IMR-90 (cell line): ENCODE measurements around the gene NCOA7. TPM values are rescaled to one million over a fixed set of nuclear protein-coding genes. Genes with fewer than 3 reads are reported as not detected.

ENCODE experiments used
- ATAC-seq: fragments of 200-7000 bp; cut with Tn5 transposase; 2 replicates; pipeline ENCODE4 v1.9.1; 2020; ENCODE audit warnings: low read depth, mild to moderate bottlenecking, moderate library complexity
- BruUV-seq: library from RNA; stranded (reverse); fragments of 400-500 nt; replicated peaks from 2 replicates; lab custom pipeline; 2021; lab: Mats Ljungman, UMichigan
- CTCF ChIA-PET: fragments of 300-600 bp; formaldehyde crosslinking; extraction: SDS; loops from one replicate; lab custom pipeline; 2021; ENCODE audit warnings: antibody characterized with exemption; lab: Yijun Ruan, JAX
- POLR2A ChIA-PET: fragments of 300-600 bp; sonication (Branson Sonifier 250); formaldehyde crosslinking; loops from one replicate; lab custom pipeline; 2022; ENCODE audit warnings: antibody characterized with exemption; ENCODE audit not compliant: unreplicated experiment; lab: Charles Lee
- DNase-seq: peaks from one replicate; pipeline ENCODE4 v3.0.0; 2013
- H2AFZ ChIP-seq: replicated peaks from 2 replicates; pipeline ENCODE3; 2013; ENCODE audit warnings: low read length, mild to moderate bottlenecking; ENCODE audit not compliant: poor library complexity
- H2AK5ac ChIP-seq: 2 replicates; pipeline ENCODE4 v1.6.1; 2013; ENCODE audit warnings: low read depth, low read length, inconsistent platforms
- H2AK9ac ChIP-seq: replicated peaks from 2 replicates; pipeline ENCODE3; 2013; ENCODE audit warnings: mild to moderate bottlenecking, low read depth, low read length, moderate library complexity; ENCODE audit not compliant: poor library complexity
- H2BK120ac ChIP-seq: 2 replicates; pipeline ENCODE4 v1.6.1; 2013; ENCODE audit warnings: low read depth, low read length, inconsistent platforms
- H2BK15ac ChIP-seq: 3 replicates; pipeline ENCODE4 v1.6.1; 2013; ENCODE audit warnings: low read depth, low read length, inconsistent platforms
- H2BK20ac ChIP-seq: 2 replicates; pipeline ENCODE4 v1.6.1; 2013; ENCODE audit warnings: low read depth, mild to moderate bottlenecking, inconsistent platforms, low read length, moderate library complexity
- H2BK5ac ChIP-seq: 2 replicates; pipeline ENCODE4 v1.6.1; 2013; ENCODE audit warnings: mild to moderate bottlenecking, low read depth, low read length, inconsistent platforms; ENCODE audit not compliant: poor library complexity, severe bottlenecking
- H3K14ac ChIP-seq: replicated peaks from 2 replicates; pipeline ENCODE4 v1.6.1; 2013; ENCODE audit warnings: low read depth, low read length, inconsistent platforms
- H3K18ac ChIP-seq: 2 replicates; pipeline ENCODE4 v1.6.1; 2013; ENCODE audit warnings: low read depth, low read length, control low read depth
- H3K23ac ChIP-seq: 2 replicates; pipeline ENCODE4 v1.6.1; 2013; ENCODE audit warnings: low read depth, low read length, inconsistent platforms
- H3K27ac ChIP-seq: 2 replicates; pipeline ENCODE4 v1.5.1; 2013; ENCODE audit warnings: mild to moderate bottlenecking, control low read depth, low read length; ENCODE audit not compliant: insufficient read depth
- H3K27me3 ChIP-seq: 2 replicates; pipeline ENCODE4 v1.6.1; 2013; ENCODE audit warnings: low read length; ENCODE audit not compliant: control insufficient read depth, insufficient read depth
- H3K36me3 ChIP-seq: 2 replicates; pipeline ENCODE4 v1.6.1; 2013; ENCODE audit warnings: low read length, mixed read lengths; ENCODE audit not compliant: control insufficient read depth, insufficient read depth
- H3K4ac ChIP-seq: 2 replicates; pipeline ENCODE4 v1.6.1; 2013; ENCODE audit warnings: low read depth, low read length, inconsistent platforms
- H3K4me1 ChIP-seq: 2 replicates; pipeline ENCODE4 v1.6.1; 2013; ENCODE audit warnings: low read length, mixed read lengths; ENCODE audit not compliant: control insufficient read depth, insufficient read depth
- H3K4me2 ChIP-seq: 2 replicates; pipeline ENCODE4 v1.6.1; 2013; ENCODE audit warnings: low read depth, mild to moderate bottlenecking, control low read depth, low read length, moderate library complexity
- H3K4me3 ChIP-seq: 2 replicates; pipeline ENCODE4 v1.5.1; 2013; ENCODE audit warnings: low read depth, mild to moderate bottlenecking, control low read depth, low read length, moderate library complexity; ENCODE audit not compliant: insufficient read depth
- H3K56ac ChIP-seq: 2 replicates; pipeline ENCODE4 v1.6.1; 2013; ENCODE audit warnings: low read length, inconsistent platforms; ENCODE audit not compliant: insufficient read depth; ENCODE audit errors: extremely low read depth
- H3K79me1 ChIP-seq, 2 experiments: 2 replicates each; pipeline ENCODE4 v1.6.1; 2013; ENCODE audit warnings: low read length in 2 of 2, inconsistent platforms in 1 of 2, low read depth in 1 of 2
- H3K9ac ChIP-seq: 2 replicates; pipeline ENCODE4 v1.6.1; 2013; ENCODE audit warnings: low read depth, low read length, control low read depth
- H3K9me1 ChIP-seq: 2 replicates; pipeline ENCODE4 v1.6.1; 2013; ENCODE audit warnings: low read length, inconsistent platforms; ENCODE audit not compliant: insufficient read depth
- H3K9me3 ChIP-seq: 2 replicates; pipeline ENCODE4 v1.6.1; 2013; ENCODE audit warnings: low read length; ENCODE audit not compliant: control insufficient read depth, insufficient read depth
- H4K20me1 ChIP-seq: 2 replicates; pipeline ENCODE4 v1.6.1; 2013; ENCODE audit warnings: low read length, inconsistent platforms; ENCODE audit not compliant: insufficient read depth
- H4K5ac ChIP-seq: 2 replicates; pipeline ENCODE4 v1.6.1; 2013; ENCODE audit warnings: mild to moderate bottlenecking, low read depth, low read length, control low read depth
- H4K8ac ChIP-seq, 2 experiments: 2 replicates each; pipeline ENCODE4 v1.6.1; 2013; ENCODE audit warnings: low read depth in 2 of 2, low read length in 2 of 2, control low read depth in 1 of 2, inconsistent platforms in 1 of 2
- H4K91ac ChIP-seq: 2 replicates; pipeline ENCODE4 v1.6.1; 2013; ENCODE audit warnings: low read depth, low read length, inconsistent platforms; ENCODE audit not compliant: insufficient read depth
- MAFK ChIP-seq: IDR thresholded peaks from 2 replicates; pipeline ENCODE4 v1.6.1; 2012; ENCODE audit warnings: low read depth, low read length, improper control_type of control experiment
- MXI1 ChIP-seq: IDR thresholded peaks from 2 replicates; pipeline ENCODE4 v1.6.1; 2012; ENCODE audit warnings: low read depth, mild to moderate bottlenecking, low read length, moderate library complexity, borderline replicate concordance
- NFE2L2 ChIP-seq: fragments of 150-350 bp; IDR thresholded peaks from 2 replicates; pipeline ENCODE4 v1.6.1; 2016; ENCODE audit warnings: low read depth, mild to moderate bottlenecking, low read length
- RCOR1 ChIP-seq: IDR thresholded peaks from 2 replicates; pipeline ENCODE4 v1.6.1; 2012; ENCODE audit warnings: mild to moderate bottlenecking, low read length, improper control_type of control experiment; ENCODE audit not compliant: insufficient replicate concordance
- WGBS, 2 experiments: methylation state at CpG; one replicate each; pipeline versions ENCODE4 v1.1.5 to v1.1.7; 2013; ENCODE audit warnings: missing lambda C conversion rate in 2 of 2; ENCODE audit not compliant: insufficient read length in 1 of 2; ENCODE audit errors: extremely low coverage in 2 of 2; 5-methylcytosine and 5-hydroxymethylcytosine counted together
- dilution Hi-C: fragments of 300-500 bp; cut with HindIII; formaldehyde crosslinking; loops from one replicate; pipeline ENCODE4 v1.14.3; 2018; ENCODE audit warnings: low sequenced_read_pairs; ENCODE audit not compliant: unreplicated experiment
- in situ Hi-C: fragments of 300-500 bp; cut with MboI; formaldehyde crosslinking; loops from 3 replicates; pipeline ENCODE4 v1.14.3; 2019; ENCODE audit warnings: low sequenced_read_pairs, inconsistent platforms, mixed read lengths
- intact Hi-C: fragments of 100-400 bp; cut with micrococcal nuclease; formaldehyde crosslinking; loops from 2 replicates; pipeline ENCODE4 v1.10.0; 2022
- polyA plus RNA-seq, 3 experiments: library from polyadenylated mRNA; depleted of rRNA; stranded (reverse); fragments of >200 nt; gene quantifications; 2 replicates each; pipeline ENCODE4 v1.2.3, GENCODE V29; 2012; ENCODE audit warnings: low replicate concordance in 1 of 3
- total RNA-seq: library from RNA; depleted of rRNA; stranded (reverse); fragments of >200 nt; gene quantifications from 2 replicates; pipeline ENCODE4 v1.2.3, GENCODE V29; 2012
- TF ChIP-seq, protein P1 (sequence below): conservative IDR thresholded peaks from 2 replicates; pipeline ENCODE4 v1.5.1; 2012; ENCODE audit warnings: mild to moderate bottlenecking, low read depth, low read length, improper control_type of control experiment

NCOA7 gene
- total and polyA plus RNA-seq, 2 of the 4 experiments (the other 2 are of a cell fraction) = 12.6 to 12.9 TPM

DNA sequence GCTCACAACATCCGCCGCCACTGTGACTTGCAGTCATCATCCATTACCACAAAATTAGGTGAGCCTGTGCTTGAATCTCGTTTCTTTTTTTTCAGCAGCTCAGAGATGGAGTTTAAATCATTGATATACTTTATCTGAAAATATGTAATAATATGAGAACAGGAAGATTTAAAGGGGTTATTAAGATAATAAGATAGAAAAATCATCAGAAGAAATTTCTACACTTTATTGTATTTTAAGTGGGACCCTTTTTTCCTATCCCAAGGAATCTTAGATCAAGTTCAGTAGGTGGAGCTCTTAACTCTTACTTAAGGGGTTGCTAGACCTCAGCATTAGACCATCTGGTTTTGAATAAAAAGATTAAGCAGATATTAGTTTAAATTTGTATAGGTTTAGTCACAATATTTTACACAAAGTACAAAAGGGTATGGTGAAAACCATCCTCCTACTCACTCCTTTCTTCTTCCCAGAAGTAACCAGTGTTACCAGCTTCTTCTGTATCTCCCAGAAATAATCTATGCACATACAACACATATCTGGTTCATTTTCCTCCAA, 9.4 kb upstream of the NCOA7 start (continued):
- TF ChIP-seq RCOR1 (no peak), NFE2L2 (no peak)
- TF ChIP-seq, protein P1, sequence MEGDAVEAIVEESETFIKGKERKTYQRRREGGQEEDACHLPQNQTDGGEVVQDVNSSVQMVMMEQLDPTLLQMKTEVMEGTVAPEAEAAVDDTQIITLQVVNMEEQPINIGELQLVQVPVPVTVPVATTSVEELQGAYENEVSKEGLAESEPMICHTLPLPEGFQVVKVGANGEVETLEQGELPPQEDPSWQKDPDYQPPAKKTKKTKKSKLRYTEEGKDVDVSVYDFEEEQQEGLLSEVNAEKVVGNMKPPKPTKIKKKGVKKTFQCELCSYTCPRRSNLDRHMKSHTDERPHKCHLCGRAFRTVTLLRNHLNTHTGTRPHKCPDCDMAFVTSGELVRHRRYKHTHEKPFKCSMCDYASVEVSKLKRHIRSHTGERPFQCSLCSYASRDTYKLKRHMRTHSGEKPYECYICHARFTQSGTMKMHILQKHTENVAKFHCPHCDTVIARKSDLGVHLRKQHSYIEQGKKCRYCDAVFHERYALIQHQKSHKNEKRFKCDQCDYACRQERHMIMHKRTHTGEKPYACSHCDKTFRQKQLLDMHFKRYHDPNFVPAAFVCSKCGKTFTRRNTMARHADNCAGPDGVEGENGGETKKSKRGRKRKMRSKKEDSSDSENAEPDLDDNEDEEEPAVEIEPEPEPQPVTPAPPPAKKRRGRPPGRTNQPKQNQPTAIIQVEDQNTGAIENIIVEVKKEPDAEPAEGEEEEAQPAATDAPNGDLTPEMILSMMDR = peak; percentile 33; the same call in 1 of the 2 replicates

DNA sequence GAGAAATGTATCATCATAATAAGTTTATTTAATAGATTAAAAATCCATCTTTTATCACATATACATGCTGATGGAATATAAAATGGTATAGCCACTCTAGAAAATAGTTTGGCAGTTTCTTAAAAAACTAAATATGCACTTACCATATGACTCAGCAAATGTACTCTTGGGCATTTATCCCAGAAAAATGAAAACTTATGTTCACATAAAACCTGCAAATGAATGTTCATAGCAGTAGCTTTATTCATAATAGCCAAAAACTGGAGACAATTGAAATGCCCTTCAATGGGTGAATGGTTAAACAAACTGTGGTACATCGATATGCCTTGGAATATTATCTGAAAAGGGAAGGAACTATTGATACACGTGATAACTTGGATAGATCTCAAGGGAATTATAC, 6.4 kb upstream of the NCOA7 start:
- Histone ChIP-seq H4K8ac (no peak overlapping the region), H3K18ac (no peak overlapping the region), H4K91ac (no peak overlapping the region), H3K4ac (no peak overlapping the region), H4K20me1 (no peaks in the 10 kb centered on the region), H3K36me3 (no peaks in the 10 kb centered on the region), H3K27me3 (no peaks in the 10 kb centered on the region), H2AK5ac (no peak overlapping the region), H3K4me2 (no peak overlapping the region), H3K23ac (no peak overlapping the region), H3K79me1 (peaks cover 4% of the 10 kb centered on the region in 2 experiments; a peak in 1 of 4 replicates), H4K5ac (no peak overlapping the region), H2BK120ac (no peak overlapping the region), H2AK9ac (no peak overlapping the region), H2BK20ac (no peak overlapping the region), H3K4me1 (no peaks in the 10 kb centered on the region), H2AFZ (no peak overlapping the region), H3K9me3 (no peaks in the 10 kb centered on the region), H2BK15ac (no peak overlapping the region), H3K4me3 (no peak overlapping the region), H2BK5ac (no peak overlapping the region), H3K27ac (no peak overlapping the region), H3K56ac (no peak overlapping the region), H3K9ac (no peak overlapping the region), H3K14ac (no peak overlapping the region), H3K9me1 (no peaks in the 10 kb centered on the region)
- dilution Hi-C loops (no loop called here), in situ Hi-C loops (no loop called here), intact Hi-C loops (no loop called here)
- WGBS, 2 experiments = 80% methylated on average over 1 of the region's 2 CpGs; no CpG with 5 or more reads in 1 of the 2 experiments
- CTCF ChIA-PET = no interaction called here
- POLR2A ChIA-PET = no interaction called here
- TF ChIP-seq NFE2L2 = peak; percentile 91
- no peak for TF ChIP-seq MXI1
- TF ChIP-seq MAFK = peak; percentile 70
- TF ChIP-seq RCOR1 = no peak
- ATAC-seq (no peak), DNase-seq (peak; percentile 66)
- no TSS peak for BruUV-seq
